Raji (cell line): ENCODE measurements around the gene KIF5C.

Source experiments
- POLR2A ChIP-seq: IDR thresholded peaks from 2 replicates; pipeline ENCODE4 v1.6.1; 2011; ENCODE audit warnings: low read depth, low read length, control low read depth; ENCODE audit not compliant: insufficient read depth

Gene KIF5C

DNA sequence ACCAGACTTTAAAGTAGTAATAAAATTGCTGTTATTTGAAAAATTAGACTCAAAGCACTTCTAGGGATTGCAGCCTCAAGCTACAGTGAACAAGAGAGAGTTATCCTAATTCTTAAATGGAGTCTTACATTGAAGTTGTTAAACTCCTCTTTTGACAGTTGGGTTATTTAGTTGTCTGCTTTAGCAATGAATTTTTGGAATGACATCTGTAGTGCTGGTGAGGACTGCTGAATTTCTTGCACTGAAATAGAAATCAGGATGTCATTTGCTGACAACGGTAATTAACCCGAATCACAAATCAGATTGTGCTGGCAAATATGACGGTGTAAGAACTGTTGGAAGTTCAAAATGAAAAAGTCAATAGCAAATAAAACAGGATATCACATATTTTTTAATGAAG is 85.5 kb downstream of the KIF5C start:
- no peak for TF ChIP-seq POLR2A

DNA sequence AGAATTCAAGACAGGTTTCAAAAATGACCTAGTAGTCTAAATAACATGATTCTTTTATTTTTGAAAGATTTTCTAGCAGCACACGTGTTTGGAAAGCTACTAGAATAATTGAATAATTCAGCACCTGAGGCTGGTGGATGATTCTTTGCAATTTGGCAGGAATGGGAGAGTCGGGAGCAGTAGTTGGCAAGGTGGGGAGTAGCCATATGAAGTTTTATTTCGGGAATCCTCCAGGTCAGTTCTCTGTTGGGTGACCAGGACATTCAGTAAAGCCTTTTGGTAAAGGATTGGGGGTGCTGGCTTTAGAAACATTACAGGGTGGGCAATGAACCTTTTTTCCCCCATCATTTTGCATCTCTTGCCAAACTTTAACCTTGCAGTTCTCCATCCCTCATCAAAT is 88.4 kb downstream of the KIF5C start:
- TF ChIP-seq POLR2A, result no peak

DNA sequence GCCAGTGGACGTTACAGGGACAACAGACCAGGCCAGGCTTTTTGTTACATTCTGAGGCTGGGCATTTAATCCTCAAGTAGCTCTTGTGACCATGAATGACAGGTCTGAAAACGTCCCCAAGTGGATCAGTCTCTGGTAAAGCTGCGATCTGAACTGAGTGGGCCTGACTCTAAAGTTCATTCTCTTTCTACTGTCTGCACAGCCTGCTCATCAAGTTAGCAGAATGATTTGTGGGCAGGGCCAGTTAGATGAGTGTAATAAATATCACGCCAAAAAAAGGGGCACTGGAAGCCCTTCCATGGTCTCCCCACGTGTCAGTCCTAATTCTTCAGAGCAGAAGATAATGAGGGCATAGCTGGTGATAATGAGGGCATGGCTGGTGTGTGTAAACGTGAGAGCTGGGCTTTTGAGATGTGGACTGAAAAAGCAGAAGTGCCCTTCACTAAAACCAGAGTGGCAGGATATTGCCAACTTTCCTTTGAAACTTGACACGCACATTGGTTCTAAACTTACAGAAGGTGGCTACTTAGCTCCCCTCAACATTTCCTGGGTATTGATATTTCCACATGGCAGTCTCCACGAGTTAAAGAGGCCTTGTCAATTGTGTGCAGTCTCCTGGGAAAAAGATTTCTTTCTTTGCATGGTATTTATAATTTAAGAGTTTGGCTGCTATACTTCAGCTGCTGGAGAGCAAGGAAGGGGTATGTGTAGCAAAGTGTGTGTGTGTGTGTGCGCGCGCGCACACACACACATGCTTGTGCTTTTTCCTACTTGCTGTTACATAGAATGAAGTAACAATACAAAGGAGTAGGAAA is 90.8 kb downstream of the KIF5C start:
- TF ChIP-seq POLR2A, result no peak

DNA sequence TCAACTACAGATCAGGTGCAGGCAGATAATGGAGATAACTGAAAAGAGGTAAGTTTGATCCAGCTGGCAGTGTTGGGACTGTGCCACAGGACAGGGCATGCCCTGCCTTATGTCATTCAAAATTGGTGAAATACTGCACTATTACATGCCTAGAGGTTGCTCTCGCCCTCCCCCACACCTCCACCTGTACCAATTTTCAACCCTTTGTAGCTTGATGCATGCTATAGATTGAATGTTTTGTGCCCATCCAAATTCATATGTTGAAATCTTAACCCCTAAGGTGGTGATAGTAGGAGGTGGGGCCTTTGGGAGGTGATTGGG is 91.4 kb downstream of the KIF5C start:
- TF ChIP-seq POLR2A, result no peak

DNA sequence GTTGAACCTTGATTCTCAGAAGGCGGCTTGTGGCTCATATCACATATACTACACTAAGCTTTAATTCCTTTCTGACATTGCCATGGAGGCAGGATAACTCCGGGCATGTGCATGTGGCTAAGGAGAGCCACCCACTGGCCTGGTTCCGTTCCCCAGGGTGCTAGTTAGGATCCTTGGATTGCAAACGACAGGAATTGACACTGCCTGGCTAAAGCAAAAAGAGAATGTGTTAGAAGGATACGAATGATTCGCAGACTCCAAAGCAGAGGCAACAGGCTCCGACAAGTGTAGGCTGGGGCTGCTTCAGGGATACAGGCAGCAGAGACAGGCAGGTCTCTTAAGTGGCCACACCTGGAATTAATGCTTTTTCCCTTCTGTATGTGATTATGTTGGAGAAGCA is 92.0 kb downstream of the KIF5C start:
- no peak for TF ChIP-seq POLR2A

DNA sequence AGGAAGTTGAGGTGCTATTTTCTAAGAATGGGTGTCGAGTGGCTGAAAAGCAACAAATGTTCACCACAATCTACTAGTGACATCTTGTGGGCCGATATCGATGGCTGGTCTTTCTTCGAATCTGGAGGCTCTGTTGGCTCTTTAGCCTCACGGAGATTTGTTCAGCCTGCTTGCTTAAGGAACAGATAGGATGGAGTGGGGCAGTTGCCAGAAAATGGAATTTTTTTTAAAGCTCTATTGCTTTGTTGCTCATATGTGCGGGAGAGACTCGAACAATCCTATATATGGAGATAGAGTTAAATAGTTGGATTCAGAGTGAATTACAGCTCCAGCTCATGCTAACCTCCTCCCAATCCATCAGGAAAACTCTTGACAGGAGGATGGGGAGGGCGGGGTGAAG is 92.6 kb downstream of the KIF5C start:
- no peak for TF ChIP-seq POLR2A

DNA sequence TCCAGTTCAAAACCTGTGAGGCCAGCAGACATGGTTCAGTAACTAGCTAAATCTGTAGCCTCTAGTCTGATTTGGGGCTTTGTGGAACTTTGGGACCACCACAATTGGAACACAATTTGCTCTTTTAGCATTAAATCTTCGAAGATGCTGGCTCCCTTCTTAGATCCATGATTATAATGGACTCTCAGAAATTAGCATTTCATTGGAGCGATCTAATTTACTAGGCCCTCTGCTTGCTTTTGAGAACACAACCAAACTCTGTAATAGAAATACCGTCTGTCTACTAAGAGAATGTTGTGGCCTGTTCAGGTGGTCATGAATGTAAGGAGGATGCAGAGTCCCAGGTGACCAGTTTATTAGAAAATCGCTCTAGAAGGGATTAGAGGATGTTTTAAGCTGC is 93.3 kb downstream of the KIF5C start:
- no peak for TF ChIP-seq POLR2A

DNA sequence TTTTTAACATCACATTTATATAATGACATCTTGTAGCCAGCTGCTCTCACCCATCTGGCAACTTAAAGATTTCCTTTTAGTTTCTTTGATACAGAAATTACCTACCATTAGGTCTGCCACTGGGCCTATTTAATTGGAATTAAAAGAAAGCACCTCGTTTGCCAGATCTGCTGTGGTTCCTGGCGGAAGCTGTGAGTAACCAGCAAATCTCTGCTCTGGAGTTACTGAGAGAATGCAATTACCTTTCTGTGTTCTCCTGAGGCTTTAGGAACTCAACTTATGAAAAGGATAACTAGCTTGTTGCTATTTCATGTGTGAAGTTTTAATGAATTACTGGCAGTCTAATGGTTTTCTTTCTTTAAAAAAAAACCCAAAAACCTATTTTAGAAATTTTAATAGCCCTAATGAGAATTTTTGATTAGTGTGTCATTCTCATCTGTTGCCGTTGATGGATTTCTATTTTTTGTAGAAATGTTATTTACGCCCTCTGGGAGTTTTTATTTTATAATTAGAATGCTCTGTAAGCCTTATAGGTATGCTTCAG is 93.8 kb downstream of the KIF5C start:
- TF ChIP-seq POLR2A, result no peak

DNA sequence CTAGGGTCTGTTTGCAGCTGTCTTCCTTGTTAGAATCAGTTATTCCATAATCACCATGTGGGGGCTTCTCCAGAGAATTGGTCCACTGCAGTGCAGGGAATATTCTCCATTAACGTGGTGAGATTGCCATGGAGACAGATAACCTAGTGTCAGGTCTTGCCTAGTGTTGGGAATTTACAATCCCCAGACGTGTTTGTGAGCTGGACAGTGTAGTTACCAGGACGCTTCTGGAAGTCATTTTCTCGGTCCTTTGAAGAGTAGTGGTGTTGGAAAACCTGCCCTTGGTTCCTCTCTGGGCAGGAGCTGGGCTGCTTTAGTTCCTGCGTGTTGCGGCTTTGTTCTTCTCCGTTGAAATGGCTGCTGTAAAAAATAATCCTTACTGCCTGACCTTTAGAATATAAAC is 94.6 kb downstream of the KIF5C start:
- no peak for TF ChIP-seq POLR2A

DNA sequence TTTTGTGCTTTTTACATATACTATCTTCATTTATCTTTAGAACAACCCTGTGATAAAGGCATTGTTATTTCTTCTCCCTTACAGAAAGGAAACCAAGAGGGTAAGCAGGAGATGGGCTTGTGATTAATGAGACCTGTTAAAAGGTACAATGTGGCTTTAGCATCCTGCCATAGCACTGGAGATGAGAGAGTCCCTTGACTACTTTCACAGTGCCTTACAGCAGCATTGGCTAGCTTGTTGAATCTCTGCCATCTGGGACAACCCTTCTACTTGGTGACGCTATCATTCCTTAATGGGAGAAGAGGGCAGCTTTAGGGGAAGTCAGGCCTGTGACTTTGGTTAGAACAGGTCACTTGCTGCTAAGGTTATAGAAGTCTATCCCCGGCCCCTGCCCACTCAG is 95.4 kb downstream of the KIF5C start:
- TF ChIP-seq POLR2A, result no peak

DNA sequence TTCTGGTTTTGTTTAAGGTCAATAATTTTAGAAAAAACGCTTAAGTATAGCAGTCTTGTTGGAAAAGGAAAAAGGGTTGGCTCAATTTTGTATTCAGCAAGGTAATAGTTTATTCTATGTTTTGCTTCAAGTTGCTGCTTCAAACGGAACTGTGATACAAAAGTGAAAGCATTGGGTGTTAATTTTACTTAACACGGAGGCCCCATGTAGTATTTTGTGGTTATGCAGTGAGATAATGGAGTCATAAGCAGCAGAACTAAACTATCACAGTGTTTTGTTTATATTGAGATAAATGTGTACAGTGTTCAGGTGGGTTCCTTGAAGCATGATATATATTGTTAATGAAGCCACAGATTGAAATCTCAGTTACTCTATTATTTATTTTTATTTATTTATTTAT is 96.5 kb downstream of the KIF5C start:
- TF ChIP-seq POLR2A, result no peak

DNA sequence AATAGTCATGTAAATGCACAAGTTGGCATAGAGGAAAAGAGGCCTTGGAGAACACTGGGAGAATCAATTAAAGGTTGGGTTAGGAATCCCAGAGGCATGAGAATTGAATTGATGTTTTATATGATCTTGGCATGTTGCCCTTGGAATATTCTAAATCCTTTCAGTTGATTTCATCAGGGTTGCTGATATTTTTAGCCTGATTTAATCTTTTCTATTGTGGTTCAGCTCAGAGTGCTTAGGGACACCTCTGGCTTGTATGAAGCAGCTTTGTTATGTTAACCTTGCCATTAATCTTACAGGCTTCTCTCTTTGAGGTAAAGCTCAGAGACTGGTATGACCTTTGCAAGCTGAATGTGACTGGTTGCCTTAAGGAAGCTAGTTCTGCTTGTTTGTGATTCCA is 99.1 kb downstream of the KIF5C start:
- no peak for TF ChIP-seq POLR2A

DNA sequence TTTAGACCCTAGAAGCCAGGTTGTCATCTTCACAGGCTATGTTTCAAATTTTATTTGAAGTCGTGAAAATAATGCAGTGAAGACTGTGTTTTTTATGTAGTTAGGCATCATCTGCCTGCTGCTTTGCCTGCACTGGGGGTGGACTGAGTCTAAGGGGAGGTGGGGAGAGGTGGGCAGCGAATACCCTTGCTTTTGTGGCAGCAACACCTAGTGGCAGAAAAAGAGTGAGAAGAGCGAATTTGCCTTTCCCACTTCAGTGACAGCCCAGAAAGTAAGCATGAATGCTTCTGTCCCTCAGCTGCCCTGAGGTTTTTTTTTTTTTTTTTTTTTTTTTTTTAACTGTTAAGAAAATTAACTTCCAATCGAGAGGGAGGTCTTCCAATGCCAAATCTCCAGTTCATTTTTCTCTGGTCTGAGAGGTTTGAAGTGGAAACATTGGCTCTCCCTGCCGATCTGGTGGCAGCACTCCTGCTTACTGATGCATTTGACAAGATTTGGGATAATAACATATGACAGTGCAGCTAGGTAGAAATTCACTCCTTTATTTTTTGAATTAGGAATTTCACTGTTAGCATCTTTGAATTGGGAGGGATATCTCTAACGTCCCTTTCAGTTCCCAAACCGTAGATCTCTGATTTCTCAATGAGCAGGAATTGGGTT is 103.1 kb downstream of the KIF5C start:
- TF ChIP-seq POLR2A, result no peak

DNA sequence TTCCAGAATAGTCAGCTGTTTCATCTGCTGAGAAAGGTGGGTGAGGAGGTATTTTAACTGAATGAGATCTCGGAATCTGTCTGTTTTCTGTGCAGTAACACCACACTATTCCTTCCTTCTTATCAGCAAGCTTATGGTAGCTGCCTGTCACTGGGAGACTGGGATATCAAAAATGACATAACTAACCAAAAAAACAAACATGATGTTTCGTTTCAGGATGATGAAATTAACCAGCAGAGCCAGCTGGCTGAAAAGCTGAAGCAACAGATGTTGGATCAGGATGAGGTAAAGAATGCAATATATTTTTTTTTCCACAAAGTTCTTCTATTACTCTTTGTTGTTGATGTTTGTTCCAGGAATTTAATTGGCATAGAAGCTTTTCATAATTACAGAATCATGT is 103.7 kb downstream of the KIF5C start:
- no peak for TF ChIP-seq POLR2A

DNA sequence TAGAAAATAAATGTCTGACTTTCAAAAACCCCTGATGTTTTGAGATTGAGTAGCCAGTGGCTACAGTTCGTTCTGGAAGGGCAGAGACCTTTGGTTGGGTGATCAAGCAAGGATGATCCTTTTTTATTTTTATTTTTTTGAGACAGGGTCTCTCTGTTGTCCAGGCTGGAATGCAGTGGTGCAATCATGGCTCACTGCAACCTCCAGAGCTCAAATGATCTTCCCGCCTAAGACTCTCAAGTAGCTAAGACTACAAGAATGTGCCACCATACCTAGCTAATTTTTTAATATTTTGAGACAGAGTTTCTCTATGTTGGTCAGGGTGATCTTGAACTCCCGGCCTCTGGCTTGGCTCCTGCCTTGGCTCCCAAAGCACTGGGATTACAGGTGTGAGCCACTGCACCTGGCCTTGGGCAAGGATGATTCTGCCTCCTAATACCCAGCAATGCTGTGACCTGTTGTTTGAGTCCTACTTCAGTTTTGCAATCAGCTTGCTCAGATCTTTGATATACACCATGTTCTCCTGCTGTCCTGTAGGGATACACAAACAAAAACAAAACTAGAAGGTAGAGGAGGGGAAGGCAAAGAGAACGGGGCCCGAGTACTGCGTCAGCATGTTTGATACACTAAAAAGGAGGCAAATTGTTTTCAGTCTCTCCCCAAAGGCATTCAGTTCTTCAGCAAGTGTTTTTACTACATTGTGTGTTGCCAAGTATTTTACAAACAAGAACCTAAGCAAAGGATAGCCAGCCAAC is 104.3 kb downstream of the KIF5C start:
- TF ChIP-seq POLR2A, result no peak

DNA sequence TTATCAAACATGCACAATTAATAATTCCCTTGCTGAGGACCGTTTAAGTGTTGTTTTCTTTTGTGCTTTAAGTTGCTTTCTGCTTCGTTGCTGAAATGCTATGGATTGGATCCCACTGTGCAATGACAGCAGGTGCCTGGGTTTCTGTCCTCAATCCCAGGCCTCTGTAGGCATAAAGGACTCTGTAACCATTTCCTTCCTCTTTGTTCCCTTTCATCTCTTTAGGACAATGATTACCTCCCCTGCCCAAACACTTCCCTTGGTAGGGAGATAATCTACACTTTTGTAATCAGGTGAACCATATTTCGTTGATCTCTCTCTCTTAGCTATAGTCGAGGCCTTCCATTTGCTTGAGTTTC is 104.9 kb downstream of the KIF5C start:
- TF ChIP-seq POLR2A, result no peak
